HEK293T (cell line): ENCODE data around the gene TTLL6.

Source experiments
- ARNT ChIP-seq: fragments of 450-650 bp; IDR thresholded peaks from 2 replicates; pipeline ENCODE4 v1.6.1; 2017; ENCODE audit warnings: mild to moderate bottlenecking
- BHLHE40 ChIP-seq: fragments of 450-650 bp; IDR thresholded peaks from 2 replicates; pipeline ENCODE4 v1.6.1; 2016; ENCODE audit warnings: mild to moderate bottlenecking, moderate library complexity, borderline replicate concordance
- CTBP1 ChIP-seq: fragments of 450-650 bp; IDR thresholded peaks from 2 replicates; pipeline ENCODE4 v1.6.1; 2016; ENCODE audit warnings: borderline replicate concordance
- NFRKB ChIP-seq: fragments of 450-650 bp; IDR thresholded peaks from 2 replicates; pipeline ENCODE4 v1.6.1; 2016; ENCODE audit warnings: mild to moderate bottlenecking, moderate library complexity
- SP1 ChIP-seq: fragments of 450-650 bp; IDR thresholded peaks from 2 replicates; pipeline ENCODE4 v1.6.1; 2017
- SUZ12 ChIP-seq: fragments of 450-650 bp; IDR thresholded peaks from 2 replicates; pipeline ENCODE4 v1.6.1; 2016; ENCODE audit warnings: mild to moderate bottlenecking
- TF ChIP-seq, protein P1 (sequence below): fragments of 450-650 bp; IDR thresholded peaks from 2 replicates; pipeline ENCODE4 v1.6.1; 2016

- TF ChIP-seq BHLHE40 (no peak), ARNT (no peak), SUZ12 (no peak), NFRKB (no peak), SP1 (no peak), CTBP1 (no peak)
- TF ChIP-seq, protein P1, sequence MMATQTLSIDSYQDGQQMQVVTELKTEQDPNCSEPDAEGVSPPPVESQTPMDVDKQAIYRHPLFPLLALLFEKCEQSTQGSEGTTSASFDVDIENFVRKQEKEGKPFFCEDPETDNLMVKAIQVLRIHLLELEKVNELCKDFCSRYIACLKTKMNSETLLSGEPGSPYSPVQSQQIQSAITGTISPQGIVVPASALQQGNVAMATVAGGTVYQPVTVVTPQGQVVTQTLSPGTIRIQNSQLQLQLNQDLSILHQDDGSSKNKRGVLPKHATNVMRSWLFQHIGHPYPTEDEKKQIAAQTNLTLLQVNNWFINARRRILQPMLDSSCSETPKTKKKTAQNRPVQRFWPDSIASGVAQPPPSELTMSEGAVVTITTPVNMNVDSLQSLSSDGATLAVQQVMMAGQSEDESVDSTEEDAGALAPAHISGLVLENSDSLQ: no peak
Observed at GRCh38 chr17:48809182-48809581, 7.8 kb downstream of the TTLL6 start.
